Smooth muscle cell (in vitro differentiated cells): ENCODE data around the gene FASTKD3. TPM values are rescaled to one million over a fixed set of nuclear protein-coding genes. Genes with fewer than 3 reads are reported as not detected.

Source experiments
- DNase-seq: peaks from one replicate; lab custom pipeline; 2025; ENCODE audit not compliant: unreplicated experiment; lab: John Stamatoyannopoulos, UW
- H2AFZ ChIP-seq: fragments of 200-600 bp; sonication (generic); 2 replicates; pipeline ENCODE4 v1.6.0; 2016; ENCODE audit warnings: antibody characterized with exemption, low read depth, mild to moderate bottlenecking
- H3F3A ChIP-seq: fragments of 200-600 bp; sonication (generic); 2 replicates; pipeline ENCODE4 v1.6.0; 2017; ENCODE audit warnings: antibody characterized with exemption, low read depth
- H3K27ac ChIP-seq: fragments of 200-600 bp; sonication (generic); 2 replicates; pipeline ENCODE4 v1.5.1; 2016; ENCODE audit warnings: low read depth, mild to moderate bottlenecking
- H3K27me3 ChIP-seq: fragments of 200-600 bp; sonication (generic); 2 replicates; pipeline ENCODE4 v1.6.1; 2016; ENCODE audit warnings: low read depth, mild to moderate bottlenecking
- H3K36me3 ChIP-seq: fragments of 200-600 bp; sonication (generic); 2 replicates; pipeline ENCODE4 v1.5.1; 2016; ENCODE audit warnings: low read depth
- H3K4me1 ChIP-seq: fragments of 200-600 bp; sonication (generic); 2 replicates; pipeline ENCODE4 v1.5.1; 2016; ENCODE audit warnings: low read depth
- H3K4me2 ChIP-seq: fragments of 200-600 bp; sonication (generic); 2 replicates; pipeline ENCODE4 v1.6.0; 2016; ENCODE audit warnings: mild to moderate bottlenecking
- H3K4me3 ChIP-seq: fragments of 200-600 bp; sonication (generic); 2 replicates; pipeline ENCODE4 v1.5.1; 2016; ENCODE audit warnings: mild to moderate bottlenecking
- H3K79me2 ChIP-seq: fragments of 200-600 bp; sonication (generic); 2 replicates; pipeline ENCODE4 v1.6.0; 2016; ENCODE audit warnings: low read depth, mild to moderate bottlenecking
- H3K9ac ChIP-seq: fragments of 200-600 bp; sonication (generic); 2 replicates; pipeline ENCODE4 v1.6.0; 2016; ENCODE audit warnings: low read depth
- H3K9me3 ChIP-seq: fragments of 200-600 bp; sonication (generic); replicated peaks from 2 replicates; pipeline ENCODE4 v1.5.1; 2016; ENCODE audit warnings: low read depth
- H4K20me1 ChIP-seq: fragments of 200-600 bp; sonication (generic); 2 replicates; pipeline ENCODE4 v1.6.0; 2016; ENCODE audit warnings: low read depth
- WGBS: methylation state at CpG from one replicate; pipeline ENCODE4 v1.1.7; 2016; ENCODE audit warnings: low lambda C conversion rate; 5-methylcytosine and 5-hydroxymethylcytosine counted together
- polyA plus RNA-seq: library from polyadenylated mRNA; unstranded; fragments of >200 nt; fragmentation: Nextera tagmentation; extraction: Ambion mirVana; gene quantifications from 2 replicates; pipeline ENCODE4 v1.2.1, GENCODE V29; 2016
- total RNA-seq: library from RNA; depleted of rRNA; stranded (reverse); fragments of >200 nt; gene quantifications from 2 replicates; pipeline ENCODE4 v1.2.3, GENCODE V29; 2014
- TF ChIP-seq, protein P1 (sequence below): fragments of 200-600 bp; sonication (generic); IDR thresholded peaks from 2 replicates; pipeline ENCODE4 v1.5.1; 2017; ENCODE audit warnings: borderline replicate concordance, mild to moderate bottlenecking, antibody characterized with exemption; ENCODE audit not compliant: insufficient read depth, poor library complexity, severe bottlenecking

FASTKD3 gene
- total and polyA plus RNA-seq, 2 experiments from 2014 or later: 12.6 to 16.5 TPM

GRCh38 chr5:7842531-7842930, 26.3 kb downstream of the FASTKD3 start:
- Histone ChIP-seq H3K4me1 (no peaks in the 10 kb centered on the region), H3F3A (no peaks in the 10 kb centered on the region), H2AFZ (no peak overlapping the region), H3K27ac (no peak overlapping the region), H3K9ac (no peak overlapping the region), H3K4me3 (no peak overlapping the region), H3K4me2 (no peak overlapping the region), H3K9me3 (no peaks in the 10 kb centered on the region), H3K79me2 (no peaks in the 10 kb centered on the region), H3K36me3 (no peaks in the 10 kb centered on the region), H3K27me3 (no peaks in the 10 kb centered on the region), H4K20me1 (no peaks in the 10 kb centered on the region)
- DNase-seq: no peak
- TF ChIP-seq, protein P1, sequence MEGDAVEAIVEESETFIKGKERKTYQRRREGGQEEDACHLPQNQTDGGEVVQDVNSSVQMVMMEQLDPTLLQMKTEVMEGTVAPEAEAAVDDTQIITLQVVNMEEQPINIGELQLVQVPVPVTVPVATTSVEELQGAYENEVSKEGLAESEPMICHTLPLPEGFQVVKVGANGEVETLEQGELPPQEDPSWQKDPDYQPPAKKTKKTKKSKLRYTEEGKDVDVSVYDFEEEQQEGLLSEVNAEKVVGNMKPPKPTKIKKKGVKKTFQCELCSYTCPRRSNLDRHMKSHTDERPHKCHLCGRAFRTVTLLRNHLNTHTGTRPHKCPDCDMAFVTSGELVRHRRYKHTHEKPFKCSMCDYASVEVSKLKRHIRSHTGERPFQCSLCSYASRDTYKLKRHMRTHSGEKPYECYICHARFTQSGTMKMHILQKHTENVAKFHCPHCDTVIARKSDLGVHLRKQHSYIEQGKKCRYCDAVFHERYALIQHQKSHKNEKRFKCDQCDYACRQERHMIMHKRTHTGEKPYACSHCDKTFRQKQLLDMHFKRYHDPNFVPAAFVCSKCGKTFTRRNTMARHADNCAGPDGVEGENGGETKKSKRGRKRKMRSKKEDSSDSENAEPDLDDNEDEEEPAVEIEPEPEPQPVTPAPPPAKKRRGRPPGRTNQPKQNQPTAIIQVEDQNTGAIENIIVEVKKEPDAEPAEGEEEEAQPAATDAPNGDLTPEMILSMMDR: no peak
- WGBS: 76% methylated on average over 2 of the region's 2 CpGs

DNA sequence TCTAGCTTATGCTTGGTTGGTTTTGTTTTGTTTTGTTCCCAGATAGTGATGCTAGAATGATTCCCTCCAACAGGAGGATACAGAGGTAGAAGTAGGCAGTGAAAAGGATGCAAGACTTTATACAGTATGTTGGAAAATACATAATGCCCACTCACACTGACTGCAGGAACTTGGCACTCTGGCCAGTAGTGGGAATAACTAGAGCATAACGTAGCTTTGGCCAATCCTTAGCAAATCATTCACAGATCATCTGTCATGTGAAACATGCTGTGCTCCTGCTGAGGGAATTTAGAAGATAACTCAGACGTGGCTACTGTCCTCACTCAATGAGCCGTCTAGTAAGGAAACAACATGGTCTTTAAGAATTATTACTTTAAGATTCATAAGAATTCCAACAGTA, 31.4 kb downstream of the FASTKD3 start:
- Histone ChIP-seq H4K20me1 (no peaks in the 10 kb centered on the region), H3K36me3 (no peaks in the 10 kb centered on the region), H3K4me2 (no peak overlapping the region), H3K4me3 (no peak overlapping the region), H3K4me1 (no peaks in the 10 kb centered on the region), H3K27ac (no peak overlapping the region), H3K27me3 (no peaks in the 10 kb centered on the region), H3K9me3 (no peaks in the 10 kb centered on the region), H2AFZ (no peak overlapping the region), H3K9ac (no peak overlapping the region), H3F3A (no peaks in the 10 kb centered on the region), H3K79me2 (no peaks in the 10 kb centered on the region)
- DNase-seq: no peak
- 41% methylated on average over 3 of the region's 3 CpGs for whole genome bisulfite sequencing
- TF ChIP-seq, protein P1: no peak

GRCh38 chr5:7834982-7835381, 33.8 kb downstream of the FASTKD3 start:
- TF ChIP-seq, protein P1: no peak
- WGBS: 89% methylated on average over 4 of the region's 4 CpGs
- Histone ChIP-seq H3K4me3 (no peak overlapping the region), H3K27ac (no peak overlapping the region), H3K9me3 (no peaks in the 10 kb centered on the region), H3K4me1 (no peaks in the 10 kb centered on the region), H3K27me3 (no peaks in the 10 kb centered on the region), H2AFZ (no peak overlapping the region), H3K36me3 (no peaks in the 10 kb centered on the region), H3K9ac (no peak overlapping the region), H3K79me2 (no peaks in the 10 kb centered on the region), H4K20me1 (no peaks in the 10 kb centered on the region), H3K4me2 (no peak overlapping the region), H3F3A (no peaks in the 10 kb centered on the region)
- no peak for DNase-seq

GRCh38 chr5:7828269-7828668, 40.6 kb downstream of the FASTKD3 start:
- 87% methylated on average over 10 of the region's 10 CpGs for WGBS
- Histone ChIP-seq H3F3A (no peaks in the 10 kb centered on the region), H2AFZ (no peak overlapping the region), H4K20me1 (no peaks in the 10 kb centered on the region), H3K79me2 (no peaks in the 10 kb centered on the region), H3K27me3 (no peaks in the 10 kb centered on the region), H3K9ac (no peak overlapping the region), H3K4me2 (no peak overlapping the region), H3K27ac (no peak overlapping the region), H3K4me3 (no peak overlapping the region), H3K4me1 (no peaks in the 10 kb centered on the region), H3K36me3 (no peaks in the 10 kb centered on the region), H3K9me3 (no peaks in the 10 kb centered on the region)
- TF ChIP-seq, protein P1: no peak
- no peak for DNase-seq
